Upper lobe of left lung (tissue), 6 donors: ENCODE data around the gene DEFB113. TPM values are rescaled to one million over a fixed set of nuclear protein-coding genes. Genes with fewer than 3 reads are reported as not detected.

Experiments used
- ATAC-seq, 2 donors: fragments of 200-7000 bp; cut with Tn5 transposase; one replicate each; pipeline ENCODE4 v1.9.1; 2022; ENCODE audit warnings: mild to moderate bottlenecking in 2 of 2, moderate library complexity in 2 of 2; ENCODE audit not compliant: low FRiP score in 2 of 2
- DNase-seq, 2 donors: peaks; one replicate each; pipeline ENCODE4 v3.0.0-alpha.2; 2019 to 2020
- H3K27ac ChIP-seq, 4 donors: fragments of 200-600 bp; sonication (generic); one replicate each; pipeline ENCODE4 v1.5.1; 2016 to 2019
- H3K27me3 ChIP-seq, 4 donors: fragments of 200-600 bp; sonication (generic); one replicate each; pipeline ENCODE4 v1.5.1; 2017 to 2019
- H3K36me3 ChIP-seq, 4 donors: fragments of 200-600 bp; sonication (generic); one replicate each; pipeline ENCODE4 v1.5.1; 2016 to 2019
- H3K4me1 ChIP-seq, 4 donors: fragments of 200-600 bp; sonication (generic); one replicate each; pipeline ENCODE4 v1.5.1; 2018 to 2019
- H3K4me3 ChIP-seq, 4 donors: fragments of 200-600 bp; sonication (generic); one replicate each; pipeline ENCODE4 v1.5.1; 2017 to 2019; ENCODE audit warnings: mild to moderate bottlenecking in 2 of 4, moderate library complexity in 1 of 4
- H3K9me3 ChIP-seq, 4 donors: fragments of 200-600 bp; sonication (generic); one replicate each; pipeline ENCODE4 v1.5.1; 2018 to 2019
- CTCF ChIP-seq, 6 experiments: fragments of 450-650 bp in 4 of 6; fragments of 200-600 bp in 2 of 6; sonication (generic) in 2 of 6; IDR thresholded peaks; one replicate each; pipeline ENCODE4 v1.5.1; 2016 to 2019; ENCODE audit warnings: antibody characterized with exemption in 6 of 6
- EP300 ChIP-seq, 4 donors: sonication (generic); formaldehyde crosslinking; IDR thresholded peaks; one replicate each; pipeline ENCODE4 v1.5.1; 2017; ENCODE audit warnings: antibody characterized with exemption in 4 of 4, control low read depth in 2 of 4
- POLR2A ChIP-seq, 4 donors: fragments of 450-650 bp; IDR thresholded peaks; one replicate each; pipeline ENCODE4 v1.5.1; 2016 to 2017; ENCODE audit warnings: antibody characterized with exemption in 4 of 4, mild to moderate bottlenecking in 2 of 4
- POLR2AphosphoS5 ChIP-seq, 2 donors: sonication (generic); formaldehyde crosslinking; IDR thresholded peaks; one replicate each; pipeline ENCODE4 v1.5.1; 2017; ENCODE audit warnings: antibody characterized with exemption in 2 of 2
- WGBS, 2 donors: methylation state at CpG; one replicate each; pipeline ENCODE4 v1.1.5; 2017 to 2018; 5-methylcytosine and 5-hydroxymethylcytosine counted together
- total RNA-seq, 6 donors: library from RNA; depleted of rRNA in 4 of 6; stranded (reverse); fragments of >200 nt in 4 of 6; gene quantifications; one replicate each; pipeline versions ENCODE4 v1.1.0 to v1.2.1, GENCODE V29; 2016 to 2021
- donor health status: DM: no; HTN: no; CAD: no; lungs with moderate emphysema.
- donor health status: DM: no; HTN: yes; CAD: no; lungs with severe emphysema.

Gene DEFB113
- total RNA-seq, 6 donors from 2014 or later, result not detected

DNA sequence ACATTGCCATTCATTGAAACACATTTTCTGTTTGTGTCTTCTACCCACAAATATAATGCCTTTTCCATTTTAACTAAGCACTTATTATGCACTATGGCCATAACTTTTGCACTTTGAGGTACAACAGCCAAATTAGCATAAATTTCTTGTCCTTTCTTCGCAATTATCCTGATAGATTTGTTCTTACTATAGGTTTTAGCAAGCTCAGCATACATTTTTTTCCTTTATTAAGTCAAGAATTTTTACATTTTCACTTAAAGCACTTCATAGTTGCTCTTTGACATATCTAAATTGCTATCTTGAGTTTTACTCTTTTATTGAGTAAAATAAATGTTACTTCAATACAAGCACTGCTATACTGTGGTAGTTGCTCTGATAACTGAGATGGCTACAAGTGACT is 11.2 kb downstream of the DEFB113 start:
- Histone ChIP-seq H3K27me3 (no peaks in the 10 kb centered on the region), H3K4me1 (no peaks in the 10 kb centered on the region), H3K4me3 (no peak overlapping the region), H3K36me3 (no peaks in the 10 kb centered on the region), H3K9me3 (peaks cover 0 to 3% (median 0%) of the 10 kb centered on the region in 4 donors), H3K27ac (no peak overlapping the region)
- WGBS, 2 donors, result 62 to 80% methylated on average over 1 of the region's 1 CpG
- no peak for DNase-seq
- TF ChIP-seq CTCF (IDR thresholded peaks at IDR 0.05) (no peak), POLR2A (IDR thresholded peaks at IDR 0.05) (no peak), EP300 (IDR thresholded peaks at IDR 0.05) (no peak), POLR2AphosphoS5 (IDR thresholded peaks at IDR 0.05) (no peak)
- no peak for ATAC-seq

DNA sequence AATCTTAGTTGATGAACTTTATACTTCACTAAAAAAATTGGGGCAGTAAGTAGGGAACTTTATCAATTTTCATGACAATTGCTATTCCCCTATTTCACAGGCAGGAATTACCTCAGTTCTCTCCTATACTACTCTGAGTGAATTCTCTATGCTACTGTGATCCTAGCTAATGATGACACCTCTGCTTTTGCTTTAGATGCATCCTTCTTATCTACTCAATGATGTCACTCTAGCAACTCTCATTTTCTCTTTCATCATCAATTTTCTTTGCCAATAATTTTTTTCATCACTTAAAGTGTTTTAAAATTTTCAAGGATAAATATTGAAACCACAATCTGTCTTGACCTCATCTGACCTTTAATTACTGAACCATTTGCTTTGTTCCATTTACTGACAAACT is 13.6 kb downstream of the DEFB113 start:
- Histone ChIP-seq H3K4me3 (no peak overlapping the region), H3K9me3 (peaks cover 0 to 3% (median 0%) of the 10 kb centered on the region in 4 donors), H3K27ac (no peak overlapping the region), H3K4me1 (no peaks in the 10 kb centered on the region), H3K36me3 (no peaks in the 10 kb centered on the region), H3K27me3 (no peaks in the 10 kb centered on the region)
- ATAC-seq (no peak), DNase-seq (no peak)
- TF ChIP-seq POLR2A (IDR thresholded peaks at IDR 0.05) (no peak), POLR2AphosphoS5 (IDR thresholded peaks at IDR 0.05) (no peak), CTCF (IDR thresholded peaks at IDR 0.05) (no peak), EP300 (IDR thresholded peaks at IDR 0.05) (no peak)

DNA sequence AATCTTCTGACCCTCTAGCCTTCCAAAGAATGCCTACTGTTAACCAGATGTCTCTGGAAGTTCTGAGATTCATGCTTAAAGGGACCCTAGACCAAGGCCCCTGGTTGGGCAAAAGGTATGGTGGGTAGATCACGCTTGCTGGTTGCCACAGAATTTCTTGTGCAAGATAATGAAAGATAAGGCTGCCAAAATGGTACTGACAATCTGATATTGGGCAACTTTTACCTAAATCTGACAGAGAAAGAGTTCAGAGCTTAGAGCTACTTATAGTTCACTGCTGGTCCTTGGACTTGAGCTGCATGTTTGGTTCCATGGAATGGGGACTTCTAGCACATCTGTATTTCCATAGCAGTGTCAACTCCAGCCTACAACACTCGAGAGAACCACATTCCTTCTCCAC is 17.5 kb downstream of the DEFB113 start:
- no peaks in the 10 kb centered on the region for H3K4me1 ChIP-seq
- no peak for TF ChIP-seq POLR2AphosphoS5 (IDR thresholded peaks at IDR 0.05)
- TF ChIP-seq EP300 (IDR thresholded peaks at IDR 0.05), result no peak
- no peak for TF ChIP-seq POLR2A (IDR thresholded peaks at IDR 0.05)
- no peak for TF ChIP-seq CTCF (IDR thresholded peaks at IDR 0.05)
- DNase-seq (no peak), ATAC-seq (no peak)
- no peaks in the 10 kb centered on the region for H3K27me3 ChIP-seq
- H3K36me3 ChIP-seq, result no peaks in the 10 kb centered on the region
- no peaks in the 10 kb centered on the region for H3K9me3 ChIP-seq
- no peak overlapping the region for H3K4me3 ChIP-seq
- WGBS, 2 donors, result 58 to 63% methylated on average over 2 of the region's 2 CpGs
- no peak overlapping the region for H3K27ac ChIP-seq

DNA sequence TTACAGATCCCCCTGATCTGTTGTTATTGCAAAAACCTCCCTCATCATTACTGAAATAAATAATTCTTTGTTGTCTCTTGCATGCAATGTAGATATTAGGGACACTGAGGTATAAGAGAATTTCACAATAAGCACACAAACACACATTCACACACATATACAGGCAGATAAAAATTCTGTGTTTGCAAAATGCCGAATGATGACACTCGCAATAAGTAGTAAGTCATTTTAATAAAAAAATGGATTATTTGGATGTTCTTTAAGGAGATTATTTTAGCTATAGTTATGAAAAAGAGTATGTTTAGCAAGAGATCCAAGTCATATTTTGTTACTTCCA is 19.0 kb downstream of the DEFB113 start:
- Histone ChIP-seq H3K9me3 (no peaks in the 10 kb centered on the region), H3K36me3 (no peaks in the 10 kb centered on the region), H3K4me1 (no peaks in the 10 kb centered on the region), H3K4me3 (no peak overlapping the region), H3K27ac (no peak overlapping the region), H3K27me3 (no peaks in the 10 kb centered on the region)
- ATAC-seq, result no peak
- DNase-seq, result no peak
- TF ChIP-seq POLR2A (IDR thresholded peaks at IDR 0.05), result no peak
- no peak for TF ChIP-seq POLR2AphosphoS5 (IDR thresholded peaks at IDR 0.05)
- WGBS, 2 donors, result 95% methylated on average over 2 of the region's 2 CpGs

- H3K27me3 ChIP-seq, result no peaks in the 10 kb centered on the region
- H3K9me3 ChIP-seq, result no peaks in the 10 kb centered on the region
- 81 to 82% methylated on average over 4 of the region's 4 CpGs for WGBS, 2 donors
- DNase-seq, result no peak
- H3K36me3 ChIP-seq, result no peaks in the 10 kb centered on the region
- no peak overlapping the region for H3K27ac ChIP-seq
- H3K4me3 ChIP-seq, result no peak overlapping the region
- TF ChIP-seq EP300 (IDR thresholded peaks at IDR 0.05) (no peak), POLR2AphosphoS5 (IDR thresholded peaks at IDR 0.05) (no peak), CTCF (IDR thresholded peaks at IDR 0.05) (no peak), POLR2A (IDR thresholded peaks at IDR 0.05) (no peak)
- no peak for ATAC-seq
- no peaks in the 10 kb centered on the region for H3K4me1 ChIP-seq
Measured at GRCh38 chr6:49949062-49949461, 20.4 kb downstream of the DEFB113 start.
